Panc1 (cell line): ENCODE measurements around the gene CIB1. TPM values are rescaled to one million over a fixed set of nuclear protein-coding genes. Genes with fewer than 3 reads are reported as not detected.

Experiments
- ATAC-seq: fragments of 200-7000 bp; cut with Tn5 transposase; 2 replicates; pipeline ENCODE4 v1.9.1; 2020; ENCODE audit warnings: mild to moderate bottlenecking, moderate library complexity
- BruUV-seq: library from RNA; stranded (reverse); fragments of 400-500 nt; replicated peaks from 2 replicates; lab custom pipeline; 2021; lab: Mats Ljungman, UMichigan
- CTCF ChIA-PET: fragments of 300-600 bp; sonication (Branson Sonifier 250); formaldehyde crosslinking; loops from one replicate; lab custom pipeline; 2022; ENCODE audit warnings: antibody characterized with exemption; lab: Charles Lee
- POLR2A ChIA-PET: fragments of 300-600 bp; sonication (Branson Sonifier 250); formaldehyde crosslinking; loops from one replicate; lab custom pipeline; 2022; ENCODE audit warnings: antibody characterized with exemption; lab: Charles Lee
- DNase-seq: peaks from one replicate; pipeline ENCODE4 v3.0.0-alpha.2; 2010; ENCODE audit warnings: low read depth, low spot score
- H3K27ac ChIP-seq: 2 replicates; pipeline ENCODE4 v1.5.1; 2011; ENCODE audit warnings: mild to moderate bottlenecking, low read length, inconsistent platforms
- H3K27me3 ChIP-seq: fragments of 200-500 bp; sonication (Bioruptor generic); 2 replicates; pipeline ENCODE4 v1.6.0; 2014; ENCODE audit warnings: low read length, inconsistent platforms; ENCODE audit not compliant: control insufficient read depth, insufficient read depth
- H3K36me3 ChIP-seq: fragments of 200-500 bp; sonication (Bioruptor generic); 2 replicates; pipeline ENCODE4 v1.5.1; 2014; ENCODE audit warnings: inconsistent platforms, mild to moderate bottlenecking, low read length, moderate library complexity; ENCODE audit not compliant: control insufficient read depth, insufficient read depth
- H3K4me1 ChIP-seq: 2 replicates; pipeline ENCODE4 v1.5.1; 2011; ENCODE audit warnings: inconsistent platforms, mild to moderate bottlenecking, low read length, moderate library complexity; ENCODE audit not compliant: control insufficient read depth, insufficient read depth
- H3K4me3 ChIP-seq, 2 experiments: 2 replicates each; pipeline ENCODE4 v1.5.1; 2011 to 2012; ENCODE audit warnings: low read depth in 2 of 2, low read length in 2 of 2, mild to moderate bottlenecking in 2 of 2, inconsistent platforms in 1 of 2, moderate library complexity in 1 of 2
- H3K9me3 ChIP-seq: fragments of 200-500 bp; sonication (Bioruptor generic); 2 replicates; pipeline ENCODE4 v1.5.1; 2014; ENCODE audit warnings: low read depth, mild to moderate bottlenecking, inconsistent platforms, low read length, moderate library complexity; ENCODE audit not compliant: control insufficient read depth, insufficient read depth
- POLR2AphosphoS5 ChIP-seq: IDR thresholded peaks from 2 replicates; pipeline ENCODE4 v1.6.1; 2012; ENCODE audit warnings: mild to moderate bottlenecking, low read depth, low read length, moderate library complexity
- SIN3A ChIP-seq: IDR thresholded peaks from 2 replicates; pipeline ENCODE4 v1.6.1; 2012; ENCODE audit warnings: low read depth, mild to moderate bottlenecking, low read length, moderate library complexity, borderline replicate concordance; ENCODE audit not compliant: insufficient read depth
- TCF7L2 ChIP-seq: IDR thresholded peaks from 2 replicates; pipeline ENCODE4 v1.6.1; 2011; ENCODE audit warnings: mild to moderate bottlenecking, low read depth, low read length, inconsistent platforms
- in situ Hi-C: cut with HindIII; loops from 2 replicates; pipeline ENCODE4 v1.10.0; 2016; ENCODE audit warnings: low sequenced_read_pairs, low pct_unique_long_range_greater_than_20kb
- intact Hi-C: fragments of 100-400 bp; cut with micrococcal nuclease; formaldehyde crosslinking; loops from one replicate; pipeline ENCODE4 v1.10.0; 2022; ENCODE audit not compliant: unreplicated experiment
- total RNA-seq: library from RNA; stranded (reverse); gene quantifications from one replicate; pipeline ENCODE4 v1.2.1, GENCODE V29; 2021; ENCODE audit not compliant: unreplicated experiment
- TF ChIP-seq, protein P1 (sequence below), 2 experiments: IDR thresholded peaks; 2 replicates each; pipeline ENCODE4 v1.6.1; 2011 to 2012; ENCODE audit warnings: low read depth in 2 of 2, control low read depth in 1 of 2, low read length in 1 of 2, mild to moderate bottlenecking in 1 of 2, moderate library complexity in 1 of 2; ENCODE audit not compliant: insufficient read depth in 1 of 2
- TF ChIP-seq, protein P2 (sequence below): fragments of 450-650 bp; IDR thresholded peaks from 2 replicates; pipeline ENCODE4 v1.5.1; 2017; ENCODE audit warnings: mild to moderate bottlenecking

Gene CIB1
- total RNA-seq, 1 experiment from 2014 or later = 193 TPM

DNA sequence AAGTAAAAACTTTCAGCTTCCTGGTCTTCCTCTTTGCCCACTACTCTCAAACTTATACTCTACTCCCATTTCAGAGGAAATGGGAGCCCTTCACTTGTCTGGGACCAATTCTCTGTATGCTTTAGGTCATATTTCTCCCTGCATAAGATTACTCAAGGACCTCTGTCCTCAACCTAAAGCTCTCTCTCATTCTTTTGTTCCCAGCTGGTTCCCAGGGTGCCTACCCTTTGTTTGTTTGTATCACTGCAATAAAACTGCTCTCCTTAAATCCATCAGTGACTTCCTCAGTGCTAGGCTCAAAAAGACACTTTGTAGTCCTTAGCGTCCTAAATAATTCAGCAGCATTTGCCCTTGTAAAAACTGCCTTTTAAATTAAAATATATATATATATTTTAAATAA, 34.7 kb upstream of the CIB1 start:
- POLR2A ChIA-PET = interaction anchor here (1.0 kb wide), 1 partner anchor 35 kb away, joined by 8 read pairs; the partner anchor contains the start of genes CIB1 and GDPGP1
- peak overlapping the region; percentile 78 to 81 for H3K4me3 ChIP-seq
- H3K9me3 ChIP-seq = no peaks in the 10 kb centered on the region
- peak overlapping the region; percentile 9; the same call in 1 of the 2 replicates for H3K27ac ChIP-seq
- no peaks in the 10 kb centered on the region for H3K27me3 ChIP-seq
- H3K36me3 ChIP-seq = peaks cover 18% of the 10 kb centered on the region
- ATAC-seq (no peak), DNase-seq (no peak)
- CTCF ChIA-PET = interaction anchor here (0.7 kb wide), 1 partner anchor 27 kb away, joined by 3 read pairs; no protein-coding TSS in a partner anchor
- intact Hi-C loops = no loop called here
- in situ Hi-C loops = no loop called here
- H3K4me1 ChIP-seq = peaks cover 26% of the 10 kb centered on the region
- no TSS peak for BruUV-seq
- TF ChIP-seq, protein P1, sequence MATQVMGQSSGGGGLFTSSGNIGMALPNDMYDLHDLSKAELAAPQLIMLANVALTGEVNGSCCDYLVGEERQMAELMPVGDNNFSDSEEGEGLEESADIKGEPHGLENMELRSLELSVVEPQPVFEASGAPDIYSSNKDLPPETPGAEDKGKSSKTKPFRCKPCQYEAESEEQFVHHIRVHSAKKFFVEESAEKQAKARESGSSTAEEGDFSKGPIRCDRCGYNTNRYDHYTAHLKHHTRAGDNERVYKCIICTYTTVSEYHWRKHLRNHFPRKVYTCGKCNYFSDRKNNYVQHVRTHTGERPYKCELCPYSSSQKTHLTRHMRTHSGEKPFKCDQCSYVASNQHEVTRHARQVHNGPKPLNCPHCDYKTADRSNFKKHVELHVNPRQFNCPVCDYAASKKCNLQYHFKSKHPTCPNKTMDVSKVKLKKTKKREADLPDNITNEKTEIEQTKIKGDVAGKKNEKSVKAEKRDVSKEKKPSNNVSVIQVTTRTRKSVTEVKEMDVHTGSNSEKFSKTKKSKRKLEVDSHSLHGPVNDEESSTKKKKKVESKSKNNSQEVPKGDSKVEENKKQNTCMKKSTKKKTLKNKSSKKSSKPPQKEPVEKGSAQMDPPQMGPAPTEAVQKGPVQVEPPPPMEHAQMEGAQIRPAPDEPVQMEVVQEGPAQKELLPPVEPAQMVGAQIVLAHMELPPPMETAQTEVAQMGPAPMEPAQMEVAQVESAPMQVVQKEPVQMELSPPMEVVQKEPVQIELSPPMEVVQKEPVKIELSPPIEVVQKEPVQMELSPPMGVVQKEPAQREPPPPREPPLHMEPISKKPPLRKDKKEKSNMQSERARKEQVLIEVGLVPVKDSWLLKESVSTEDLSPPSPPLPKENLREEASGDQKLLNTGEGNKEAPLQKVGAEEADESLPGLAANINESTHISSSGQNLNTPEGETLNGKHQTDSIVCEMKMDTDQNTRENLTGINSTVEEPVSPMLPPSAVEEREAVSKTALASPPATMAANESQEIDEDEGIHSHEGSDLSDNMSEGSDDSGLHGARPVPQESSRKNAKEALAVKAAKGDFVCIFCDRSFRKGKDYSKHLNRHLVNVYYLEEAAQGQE (IDR thresholded peaks at IDR 0.05; ENCODE audit: insufficient read depth in 1 of 2, low read depth in 2 of 2, low read length in 1 of 2) = no peak
- TF ChIP-seq SIN3A = no peak
- TF ChIP-seq POLR2AphosphoS5 = no peak
- TF ChIP-seq TCF7L2 = no peak
- TF ChIP-seq, protein P2, sequence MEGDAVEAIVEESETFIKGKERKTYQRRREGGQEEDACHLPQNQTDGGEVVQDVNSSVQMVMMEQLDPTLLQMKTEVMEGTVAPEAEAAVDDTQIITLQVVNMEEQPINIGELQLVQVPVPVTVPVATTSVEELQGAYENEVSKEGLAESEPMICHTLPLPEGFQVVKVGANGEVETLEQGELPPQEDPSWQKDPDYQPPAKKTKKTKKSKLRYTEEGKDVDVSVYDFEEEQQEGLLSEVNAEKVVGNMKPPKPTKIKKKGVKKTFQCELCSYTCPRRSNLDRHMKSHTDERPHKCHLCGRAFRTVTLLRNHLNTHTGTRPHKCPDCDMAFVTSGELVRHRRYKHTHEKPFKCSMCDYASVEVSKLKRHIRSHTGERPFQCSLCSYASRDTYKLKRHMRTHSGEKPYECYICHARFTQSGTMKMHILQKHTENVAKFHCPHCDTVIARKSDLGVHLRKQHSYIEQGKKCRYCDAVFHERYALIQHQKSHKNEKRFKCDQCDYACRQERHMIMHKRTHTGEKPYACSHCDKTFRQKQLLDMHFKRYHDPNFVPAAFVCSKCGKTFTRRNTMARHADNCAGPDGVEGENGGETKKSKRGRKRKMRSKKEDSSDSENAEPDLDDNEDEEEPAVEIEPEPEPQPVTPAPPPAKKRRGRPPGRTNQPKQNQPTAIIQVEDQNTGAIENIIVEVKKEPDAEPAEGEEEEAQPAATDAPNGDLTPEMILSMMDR = no peak

DNA sequence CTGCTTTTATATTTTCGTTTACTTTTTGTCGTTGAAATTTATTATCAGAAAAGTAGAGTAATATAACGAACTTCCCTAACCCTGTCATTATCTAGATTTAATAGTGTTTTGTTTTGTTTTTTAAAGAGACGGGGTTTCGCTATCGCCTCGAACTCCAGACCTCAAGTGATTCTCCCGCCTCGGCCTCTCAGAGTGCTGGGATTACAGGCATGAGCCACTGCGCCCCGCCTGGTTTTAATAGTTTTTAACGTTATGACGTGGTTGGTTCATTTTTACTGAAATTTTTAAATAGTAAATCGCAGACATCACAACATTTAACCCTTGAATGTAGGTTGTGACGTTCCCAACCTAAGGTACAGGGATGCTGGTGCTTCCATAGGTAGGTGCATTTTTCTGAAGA, 32.7 kb upstream of the CIB1 start:
- H3K4me1 ChIP-seq = peaks cover 26% of the 10 kb centered on the region
- in situ Hi-C loops = no loop called here
- no peaks in the 10 kb centered on the region for H3K9me3 ChIP-seq
- H3K4me3 ChIP-seq = peak overlapping the region; percentile 78 to 81
- TF ChIP-seq, protein P2 = no peak
- TF ChIP-seq SIN3A (no peak), TCF7L2 (no peak), POLR2AphosphoS5 (no peak)
- TF ChIP-seq, protein P1 (IDR thresholded peaks at IDR 0.05; ENCODE audit: insufficient read depth in 1 of 2, low read depth in 2 of 2, low read length in 1 of 2) = no peak
- H3K36me3 ChIP-seq = peaks cover 13% of the 10 kb centered on the region
- no peaks in the 10 kb centered on the region for H3K27me3 ChIP-seq
- TSS peak; percentile 80 for BruUV-seq
- ChIA-PET POLR2A (interaction anchor here (0.6 to 1.2 kb wide), 4 partner anchors 33 to 1023 kb away, joined by 3 to 10 read pairs (median 5); partner anchors contain the start of genes CIB1 and FANCI), CTCF (no interaction called here)
- intact Hi-C loops = no loop called here
- peak overlapping the region; percentile 91 for H3K27ac ChIP-seq
- ATAC-seq (no peak), DNase-seq (no peak)
